HG03457 (cell line): ENCODE results near the gene KLHL17.
"Not testable (repeated sequence)": the region's sequence is repeated elsewhere in the genome, so short reads cannot be mapped to it uniquely, and the experiment has no call there.

Experiments used
- ATAC-seq: cut with Tn5 transposase; IDR thresholded peaks from one replicate; pipeline ENCODE4 v1.9.1; 2021; ENCODE audit warnings: moderate number of reproducible peaks; ENCODE audit not compliant: unreplicated experiment

KLHL17 gene

GRCh38 chr1:997713-997992 lies 37.3 kb downstream of the KLHL17 start:
- no peak for ATAC-seq

- no peak for ATAC-seq
These were observed 37.8 kb downstream of the KLHL17 start for GRCh38 chr1:997993-998744.

- no peak for ATAC-seq
These were observed 38.3 kb downstream of the KLHL17 start for GRCh38 chr1:998745-998994.

- ATAC-seq = no peak
These were observed 38.8 kb downstream of the KLHL17 start for GRCh38 chr1:998995-999724.

- no peak for ATAC-seq
These were observed 39.5 kb downstream of the KLHL17 start, which contains the start of gene HES4 for GRCh38 chr1:999725-1000356. Gene HES4, minus strand, starts transcription at chr1:1000097. Its CDS starts 124 bp downstream, at chr1:999973.

GRCh38 chr1:1000357-1001056 lies 40.1 kb downstream of the KLHL17 start:
- no peak for ATAC-seq

- ATAC-seq = no peak
These were observed 40.8 kb downstream of the KLHL17 start for GRCh38 chr1:1001057-1001783.

- no peak for ATAC-seq
These were observed 43.4 kb downstream of the KLHL17 start for GRCh38 chr1:1003618-1004419.

- no peak for ATAC-seq
These were observed 44.0 kb downstream of the KLHL17 start for GRCh38 chr1:1004420-1004779.

- no peak for ATAC-seq
These were observed 44.7 kb downstream of the KLHL17 start for GRCh38 chr1:1004780-1005697.

GRCh38 chr1:1005774-1006304 lies 45.5 kb downstream of the KLHL17 start:
- no peak for ATAC-seq

GRCh38 chr1:1006305-1007159 lies 46.1 kb downstream of the KLHL17 start:
- no peak for ATAC-seq

- not testable (repeated sequence) for ATAC-seq
These were observed 49.7 kb downstream of the KLHL17 start for GRCh38 chr1:1010131-1010530.

GRCh38 chr1:1011396-1011949 lies 51.1 kb downstream of the KLHL17 start:
- ATAC-seq = no peak

- not testable (repeated sequence) for ATAC-seq
These were observed 52.3 kb downstream of the KLHL17 start for GRCh38 chr1:1012736-1013104.

- ATAC-seq = peak; percentile 57
These were observed 52.9 kb downstream of the KLHL17 start, which contains the start of gene ISG15 for GRCh38 chr1:1013105-1013921. Gene ISG15, plus strand, starts transcription at chr1:1013497. Its CDS starts 77 bp downstream, at chr1:1013574.
